ENCODE measurements around the gene B4GALT5.

GRCh38 chr20:49620364-49621240, 93.1 kb downstream of the B4GALT5 start:
- TF ChIP-seq ZNF565 (CRISPR knock-in tag; conservative IDR thresholded peaks at IDR 0.05; ENCODE audit: low read depth) (no peak), RARB (CRISPR knock-in tag; IDR thresholded peaks at IDR 0.05) (no peak), BACH2 (CRISPR knock-in tag; IDR thresholded peaks at IDR 0.05; ENCODE audit: borderline replicate concordance) (no peak), ISL1 (CRISPR knock-in tag; IDR thresholded peaks at IDR 0.05) (no peak), CREB5 (CRISPR knock-in tag; IDR thresholded peaks at IDR 0.05; ENCODE audit: low read depth) (no peak), ZNF8 (CRISPR knock-in tag; IDR thresholded peaks at IDR 0.05) (no peak), PPARA (CRISPR knock-in tag; IDR thresholded peaks at IDR 0.05; ENCODE audit: borderline replicate concordance) (no peak), ESRRG (CRISPR knock-in tag; IDR thresholded peaks at IDR 0.05) (no peak), ARNTL (CRISPR knock-in tag; IDR thresholded peaks at IDR 0.05; ENCODE audit: borderline replicate concordance, low read depth) (no peak), PATZ1 (CRISPR knock-in tag; IDR thresholded peaks at IDR 0.05; ENCODE audit: borderline replicate concordance) (no peak), POU6F1 (CRISPR knock-in tag; IDR thresholded peaks at IDR 0.05; ENCODE audit: borderline replicate concordance, low read depth) (no peak), ZFP3 (CRISPR knock-in tag; IDR thresholded peaks at IDR 0.05) (no peak)

All from SK-N-SH treated with all-trans-retinoic acid at 6 μM for 48 hours (cell line).